IMR-90 (cell line): Measurements from ENCODE around the gene CDK11B.

Source experiments
- FOS ChIP-seq: fragments of 150-350 bp; IDR thresholded peaks from 2 replicates; pipeline ENCODE4 v1.6.1; 2016; ENCODE audit warnings: low read depth, low read length
- MXI1 ChIP-seq: IDR thresholded peaks from 2 replicates; pipeline ENCODE4 v1.6.1; 2012; ENCODE audit warnings: low read depth, mild to moderate bottlenecking, low read length, moderate library complexity, borderline replicate concordance
- POLR2A ChIP-seq: IDR thresholded peaks from 2 replicates; pipeline ENCODE4 v1.6.1; 2012; ENCODE audit warnings: mild to moderate bottlenecking, low read depth, low read length
- RAD21 ChIP-seq: IDR thresholded peaks from 2 replicates; pipeline ENCODE4 v1.6.1; 2012; ENCODE audit warnings: low read length, improper control_type of control experiment
- RFX5 ChIP-seq: IDR thresholded peaks from 2 replicates; pipeline ENCODE4 v1.8.0; 2012; ENCODE audit warnings: low read depth, mild to moderate bottlenecking, low read length, moderate library complexity
- TF ChIP-seq, protein P1 (sequence below): conservative IDR thresholded peaks from 2 replicates; pipeline ENCODE4 v1.5.1; 2012; ENCODE audit warnings: mild to moderate bottlenecking, low read depth, low read length, improper control_type of control experiment

DNA sequence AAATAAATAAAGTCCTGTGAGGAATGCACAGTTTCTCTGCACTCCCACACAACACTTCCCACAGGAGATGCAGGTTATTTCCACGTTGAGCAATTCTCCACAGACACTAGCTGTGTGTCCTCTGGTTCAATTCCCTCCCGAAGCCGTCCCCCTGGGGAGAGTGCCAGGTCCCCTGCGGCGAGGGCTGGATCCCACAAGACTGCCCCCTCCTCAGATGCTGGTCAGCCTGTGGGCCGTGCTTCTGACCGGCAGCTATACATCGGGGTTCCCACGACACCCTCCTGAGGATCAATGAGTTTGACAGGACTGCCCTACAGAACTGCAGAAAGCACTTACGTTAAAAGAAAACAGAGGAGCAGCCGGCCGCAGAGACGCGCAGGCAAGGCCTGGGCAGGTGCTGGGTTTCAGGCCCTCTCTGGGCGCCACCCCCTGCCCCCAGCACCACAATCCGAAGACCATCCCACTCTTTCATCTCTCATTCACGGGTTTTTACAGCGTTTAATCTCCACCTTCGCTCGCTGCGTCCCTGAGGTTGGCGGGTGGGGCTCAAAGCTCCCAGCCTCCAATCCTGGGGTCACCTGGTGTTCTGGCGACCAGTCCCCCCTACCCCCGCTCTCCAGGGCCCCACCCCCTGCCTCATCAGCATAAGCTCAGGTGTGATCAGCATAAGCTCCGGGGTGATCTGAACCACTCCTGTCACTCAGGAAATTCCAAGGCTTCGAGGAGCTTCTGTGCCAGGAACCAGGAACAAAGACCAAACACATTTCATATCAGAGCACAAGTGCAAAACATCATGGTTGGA is 24.5 kb upstream of the CDK11B start:
- TF ChIP-seq RAD21 (no peak), FOS (no peak), POLR2A (no peak), RFX5 (no peak), MXI1 (no peak)
- TF ChIP-seq, protein P1, sequence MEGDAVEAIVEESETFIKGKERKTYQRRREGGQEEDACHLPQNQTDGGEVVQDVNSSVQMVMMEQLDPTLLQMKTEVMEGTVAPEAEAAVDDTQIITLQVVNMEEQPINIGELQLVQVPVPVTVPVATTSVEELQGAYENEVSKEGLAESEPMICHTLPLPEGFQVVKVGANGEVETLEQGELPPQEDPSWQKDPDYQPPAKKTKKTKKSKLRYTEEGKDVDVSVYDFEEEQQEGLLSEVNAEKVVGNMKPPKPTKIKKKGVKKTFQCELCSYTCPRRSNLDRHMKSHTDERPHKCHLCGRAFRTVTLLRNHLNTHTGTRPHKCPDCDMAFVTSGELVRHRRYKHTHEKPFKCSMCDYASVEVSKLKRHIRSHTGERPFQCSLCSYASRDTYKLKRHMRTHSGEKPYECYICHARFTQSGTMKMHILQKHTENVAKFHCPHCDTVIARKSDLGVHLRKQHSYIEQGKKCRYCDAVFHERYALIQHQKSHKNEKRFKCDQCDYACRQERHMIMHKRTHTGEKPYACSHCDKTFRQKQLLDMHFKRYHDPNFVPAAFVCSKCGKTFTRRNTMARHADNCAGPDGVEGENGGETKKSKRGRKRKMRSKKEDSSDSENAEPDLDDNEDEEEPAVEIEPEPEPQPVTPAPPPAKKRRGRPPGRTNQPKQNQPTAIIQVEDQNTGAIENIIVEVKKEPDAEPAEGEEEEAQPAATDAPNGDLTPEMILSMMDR = no peak
